ENCODE measurements around the gene TNXB.
"Not testable (repeated sequence)": the region's sequence is repeated elsewhere in the genome, so short reads cannot be mapped to it uniquely, and the experiment has no call there.

The TNXB gene

GRCh38 chr6:32039321-32040274 lies 69.5 kb downstream of the TNXB start:
- not testable (repeated sequence) for DNase-seq (ENCODE audit: low read depth in 2 of 2)

DNA sequence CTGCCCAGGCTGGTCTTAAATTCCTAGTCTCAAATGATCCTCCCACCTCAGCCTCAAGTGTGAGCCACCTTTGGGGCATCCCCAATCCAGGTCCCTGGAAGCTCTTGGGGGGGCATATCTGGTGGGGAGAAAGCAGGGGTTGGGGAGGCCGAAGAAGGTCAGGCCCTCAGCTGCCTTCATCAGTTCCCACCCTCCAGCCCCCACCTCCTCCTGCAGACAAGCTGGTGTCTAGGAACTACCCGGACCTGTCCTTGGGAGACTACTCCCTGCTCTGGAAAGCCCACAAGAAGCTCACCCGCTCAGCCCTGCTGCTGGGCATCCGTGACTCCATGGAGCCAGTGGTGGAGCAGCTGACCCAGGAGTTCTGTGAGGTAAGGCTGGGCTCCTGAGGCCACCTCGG lies 70.3 kb downstream of the TNXB start:
- DNase-seq (ENCODE audit: low read depth in 2 of 2) = not testable (repeated sequence)

GRCh38 chr6:32037598-32038524 lies 71.3 kb downstream of the TNXB start, which contains the start of gene CYP21A2:
Gene CYP21A2 (plus strand): TSS chr6:32038415. CDS start chr6:32038423, 8 bp downstream.
- DNase-seq (ENCODE audit: low read depth in 2 of 2) = not testable (repeated sequence)

- not testable (repeated sequence) for DNase-seq (ENCODE audit: low read depth in 2 of 2)
Observed at GRCh38 chr6:32037136-32037535, 72.0 kb downstream of the TNXB start.

GRCh38 chr6:32035283-32036013 lies 73.7 kb downstream of the TNXB start:
- not testable (repeated sequence) for DNase-seq (ENCODE audit: low read depth in 2 of 2)

DNA sequence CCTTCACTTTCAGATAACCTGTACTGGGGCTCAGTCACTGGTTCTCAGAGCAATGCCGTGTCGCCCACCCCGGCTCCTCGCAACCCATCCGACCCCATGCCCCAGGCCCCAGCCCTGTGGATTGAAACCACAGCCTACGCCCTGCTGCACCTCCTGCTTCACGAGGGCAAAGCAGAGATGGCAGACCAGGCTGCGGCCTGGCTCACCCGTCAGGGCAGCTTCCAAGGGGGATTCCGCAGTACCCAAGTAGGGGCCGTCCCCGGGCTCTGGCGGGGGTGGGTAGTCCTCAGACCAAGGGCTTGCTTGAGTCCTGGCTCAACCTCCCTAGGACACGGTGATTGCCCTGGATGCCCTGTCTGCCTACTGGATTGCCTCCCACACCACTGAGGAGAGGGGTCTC lies 79.6 kb downstream of the TNXB start:
- DNase-seq (ENCODE audit: low read depth in 2 of 2) = not testable (repeated sequence)

GRCh38 chr6:32028631-32029030 lies 80.5 kb downstream of the TNXB start:
- DNase-seq (ENCODE audit: low read depth in 2 of 2) = not testable (repeated sequence)

- DNase-seq (ENCODE audit: low read depth in 2 of 2) = not testable (repeated sequence)
Observed at GRCh38 chr6:32022100-32022499, 87.0 kb downstream of the TNXB start.

DNA sequence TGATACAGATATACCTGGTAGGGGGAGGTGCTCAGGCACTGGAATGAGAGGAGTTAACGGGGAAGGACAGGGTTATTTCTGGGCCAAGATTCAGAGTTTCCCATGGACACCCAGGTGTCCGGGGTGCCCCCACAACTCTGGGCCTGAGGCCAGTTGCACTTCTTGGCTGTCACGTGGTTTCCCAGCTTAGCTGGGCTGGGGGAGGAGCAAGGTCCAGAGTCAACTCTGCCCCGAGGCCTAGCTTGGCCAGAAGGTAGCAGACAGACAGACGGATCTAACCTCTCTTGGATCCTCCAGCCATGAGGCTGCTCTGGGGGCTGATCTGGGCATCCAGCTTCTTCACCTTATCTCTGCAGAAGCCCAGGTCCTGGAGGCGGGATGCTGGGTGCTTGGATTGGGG lies 94.6 kb downstream of the TNXB start, which contains the start of gene C4B:
TSS of gene C4B (plus strand) at position 249 of the 400 bp plus-strand sequence. CDS start at position 300, 51 bp downstream.
- DNase-seq (ENCODE audit: low read depth in 2 of 2) = not testable (repeated sequence)

GRCh38 chr6:32013738-32014137 lies 95.4 kb downstream of the TNXB start:
- not testable (repeated sequence) for DNase-seq (ENCODE audit: low read depth in 2 of 2)

DNA sequence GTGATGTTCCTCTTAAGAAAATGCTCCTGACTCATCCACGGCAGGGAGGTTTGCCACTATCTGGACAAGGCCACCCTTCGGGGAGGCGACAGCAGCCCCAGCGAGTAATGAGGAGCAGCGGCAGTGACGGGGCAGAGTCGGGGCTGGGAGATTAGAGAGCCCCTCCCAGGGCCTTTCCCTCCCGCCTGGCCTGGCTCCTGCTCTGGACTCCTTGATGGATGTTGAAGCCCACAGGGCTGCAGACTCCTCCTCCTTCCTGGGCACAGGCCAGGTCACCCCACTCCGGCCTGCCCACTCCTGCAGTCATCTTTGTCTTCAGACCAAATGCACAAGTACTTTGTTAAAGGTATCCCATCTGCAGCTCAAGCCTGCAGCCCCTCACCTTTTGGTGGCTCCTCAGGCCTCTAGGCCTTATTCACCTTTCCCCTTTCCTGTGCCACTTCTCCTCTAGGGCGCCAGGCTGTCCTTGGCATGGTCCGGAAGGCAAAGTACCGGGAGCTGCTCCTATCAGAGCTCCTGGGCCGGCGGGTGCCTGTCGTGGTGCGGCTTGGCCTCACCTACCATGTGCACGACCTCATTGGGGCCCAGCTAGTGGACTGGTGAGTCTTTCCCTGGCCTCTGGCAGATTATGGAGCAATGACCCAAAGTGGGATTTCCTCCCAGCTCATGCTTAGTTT lies 96.1 kb downstream of the TNXB start:
- not testable (repeated sequence) for DNase-seq (ENCODE audit: low read depth in 2 of 2)

DNA sequence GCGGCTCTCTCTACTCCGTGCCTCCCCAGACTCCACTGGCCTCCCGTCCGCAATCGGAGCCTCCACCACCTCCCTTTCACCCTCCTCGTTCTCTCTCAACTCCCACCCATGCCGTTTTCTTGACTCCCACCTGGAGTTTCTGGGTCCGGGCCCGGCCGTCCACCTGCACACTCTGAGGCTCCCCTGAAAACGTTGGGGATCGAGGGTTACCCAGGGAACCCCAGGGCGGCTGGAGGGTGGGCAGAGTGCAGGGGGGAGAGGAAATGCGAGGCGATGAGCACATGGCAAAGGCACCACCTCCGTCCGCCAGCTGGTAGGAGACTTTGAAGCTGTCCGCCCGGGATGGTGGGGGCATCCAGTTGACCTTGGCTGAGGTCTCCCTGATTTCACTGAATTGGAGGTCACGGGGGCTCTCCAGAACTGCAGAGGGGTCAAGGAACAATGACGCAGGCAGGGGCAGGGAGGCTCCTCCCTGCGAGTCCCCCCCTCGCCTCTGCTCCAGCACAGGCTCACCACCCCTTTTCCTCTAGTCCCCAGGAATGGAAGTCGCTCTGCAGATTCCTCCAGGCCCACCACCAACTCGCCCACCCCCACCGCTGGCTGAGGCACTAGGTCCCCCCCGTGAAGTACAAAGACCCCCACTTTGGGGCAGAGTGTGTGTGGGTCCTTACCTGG lies 98.1 kb downstream of the TNXB start:
- not testable (repeated sequence) for DNase-seq (ENCODE audit: low read depth in 2 of 2)

GRCh38 chr6:32009537-32009936 lies 99.6 kb downstream of the TNXB start:
- not testable (repeated sequence) for DNase-seq (ENCODE audit: low read depth in 2 of 2)

DNA sequence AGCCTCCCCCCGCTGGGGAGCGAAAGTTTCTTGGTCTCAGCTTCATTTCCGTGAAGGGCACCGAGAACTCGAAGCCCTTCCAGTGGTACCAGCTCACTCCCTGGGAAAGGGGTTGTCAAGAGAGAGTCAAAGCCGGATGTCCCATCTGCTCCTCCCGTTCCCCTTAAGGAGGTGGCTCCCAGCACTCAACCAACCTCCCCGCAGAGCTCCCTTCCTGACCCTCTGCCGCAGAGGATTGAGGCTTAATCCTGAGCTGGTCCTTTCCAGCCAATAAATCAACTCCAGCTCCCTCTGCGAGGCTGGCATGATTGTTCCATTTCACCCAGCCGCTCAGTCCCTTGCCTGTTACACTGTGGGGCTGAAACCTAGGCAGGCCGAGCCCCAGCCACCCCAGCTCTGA lies 100.5 kb downstream of the TNXB start:
- not testable (repeated sequence) for DNase-seq (ENCODE audit: low read depth in 2 of 2)

DNA sequence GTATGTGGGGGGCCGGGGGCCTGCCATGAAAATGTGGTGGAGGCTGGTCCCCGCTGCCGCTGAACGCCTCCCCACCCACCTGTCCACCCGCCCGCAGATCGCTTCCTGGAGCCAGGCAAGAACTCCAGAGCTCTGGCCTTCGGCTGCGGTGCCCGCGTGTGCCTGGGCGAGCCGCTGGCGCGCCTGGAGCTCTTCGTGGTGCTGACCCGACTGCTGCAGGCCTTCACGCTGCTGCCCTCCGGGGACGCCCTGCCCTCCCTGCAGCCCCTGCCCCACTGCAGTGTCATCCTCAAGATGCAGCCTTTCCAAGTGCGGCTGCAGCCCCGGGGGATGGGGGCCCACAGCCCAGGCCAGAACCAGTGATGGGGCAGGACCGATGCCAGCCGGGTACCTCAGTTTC lies 101.1 kb downstream of the TNXB start:
- not testable (repeated sequence) for DNase-seq (ENCODE audit: low read depth in 2 of 2)

- DNase-seq (ENCODE audit: low read depth in 2 of 2) = not testable (repeated sequence)
Observed at GRCh38 chr6:32007086-32007485, 102.1 kb downstream of the TNXB start.

GRCh38 chr6:32005991-32006529 lies 103.1 kb downstream of the TNXB start:
- not testable (repeated sequence) for DNase-seq (ENCODE audit: low read depth in 2 of 2)

- not testable (repeated sequence) for DNase-seq (ENCODE audit: low read depth in 2 of 2)
Observed at GRCh38 chr6:32005538-32005880, 103.6 kb downstream of the TNXB start.

DNA sequence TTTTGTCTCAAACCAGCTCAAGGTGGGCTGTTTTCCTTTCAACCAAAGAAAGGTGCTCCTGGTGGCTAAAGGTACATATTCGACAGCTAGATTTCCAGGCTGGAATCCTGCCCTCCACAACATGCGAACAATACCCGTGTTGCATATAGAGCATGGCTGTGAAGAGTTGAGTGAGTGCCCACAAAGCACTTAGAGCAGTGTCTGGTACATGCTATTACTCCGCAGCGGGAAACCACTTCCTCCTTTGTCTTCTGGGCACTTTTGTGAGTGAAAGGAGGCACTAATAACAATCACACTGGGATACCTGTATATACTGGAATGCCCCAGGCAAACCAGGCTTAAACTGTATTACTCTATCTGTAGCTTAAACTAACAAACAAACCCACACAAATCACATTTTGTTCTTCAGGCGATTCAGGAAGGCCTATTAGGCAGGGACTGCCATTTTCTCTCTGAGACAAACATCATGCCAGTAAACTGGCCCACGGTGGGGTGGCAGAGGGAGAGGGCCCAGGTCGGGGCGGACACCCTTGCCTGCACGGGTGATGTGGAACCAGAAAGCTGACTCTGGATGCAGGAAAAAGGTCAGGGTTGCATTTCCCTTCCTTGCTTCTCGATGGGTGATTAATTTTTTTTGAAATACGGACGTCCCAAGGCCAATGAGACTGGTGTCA lies 104.1 kb downstream of the TNXB start:
- not testable (repeated sequence) for DNase-seq (ENCODE audit: low read depth in 2 of 2)
